ENCODE results near the gene GPR83.

- no peak for TF ChIP-seq CTCF (IDR thresholded peaks at IDR 0.05)
- TF ChIP-seq POLR2A (IDR thresholded peaks at IDR 0.05): no peak
Observed at GRCh38 chr11:94398101-94398500, 3.1 kb downstream of the GPR83 start.
